A549 (cell line): ENCODE data around the gene TNRC6A.

Experiments
- CHD2 ChIP-seq: fragments of 150-350 bp; IDR thresholded peaks from 2 replicates; pipeline ENCODE4 v1.6.1; 2014; ENCODE audit warnings: low read length; ENCODE audit not compliant: partially characterized antibody
- CHD4 ChIP-seq: fragments of 200-600 bp; sonication (generic); IDR thresholded peaks from 2 replicates; pipeline ENCODE4 v1.6.1; 2016; ENCODE audit warnings: antibody characterized with exemption, mild to moderate bottlenecking, borderline replicate concordance
- CTCF ChIP-seq: fragments of >200 bp; sonication (Bioruptor Twin); formaldehyde crosslinking; IDR thresholded peaks from 3 replicates; pipeline ENCODE4 v1.5.1; 2016
- EP300 ChIP-seq, 2 experiments: fragments of >200 bp; sonication (Bioruptor Twin); formaldehyde crosslinking; IDR thresholded peaks; 2 replicates in 1 of 2; 3 replicates in 1 of 2; pipeline ENCODE4 v1.6.1; 2016 to 2017
- ESRRA ChIP-seq: fragments of 150-350 bp; IDR thresholded peaks from 2 replicates; pipeline ENCODE4 v1.6.1; 2014; ENCODE audit warnings: mild to moderate bottlenecking, low read length, borderline replicate concordance
- JUN ChIP-seq, 2 experiments: fragments of >200 bp; sonication (Bioruptor Twin); formaldehyde crosslinking; IDR thresholded peaks; 2 replicates in 1 of 2; 3 replicates in 1 of 2; pipeline ENCODE4 v1.6.1; 2016 to 2017
- JUNB ChIP-seq: fragments of >200 bp; sonication (Bioruptor Twin); formaldehyde crosslinking; IDR thresholded peaks from 2 replicates; pipeline ENCODE4 v1.6.1; 2016
- KDM1A ChIP-seq: fragments of 200-600 bp; sonication (generic); IDR thresholded peaks from 2 replicates; pipeline ENCODE4 v1.6.1; 2016; ENCODE audit warnings: low read depth, mild to moderate bottlenecking
- MAFK ChIP-seq: fragments of 450-650 bp; IDR thresholded peaks from 2 replicates; pipeline ENCODE4 v1.6.1; 2014; ENCODE audit not compliant: partially characterized antibody
- MYC ChIP-seq: IDR thresholded peaks from 2 replicates; pipeline ENCODE4 v1.6.1; 2012; ENCODE audit warnings: mild to moderate bottlenecking, inconsistent platforms, low read length, improper control_type of control experiment, borderline replicate concordance
- PBX3 ChIP-seq: IDR thresholded peaks from 2 replicates; pipeline ENCODE4 v1.6.1; 2012
- POLR2A ChIP-seq: IDR thresholded peaks from 2 replicates; pipeline ENCODE4 v1.6.1; 2012; ENCODE audit warnings: mild to moderate bottlenecking, low read length
- RAD21 ChIP-seq, 2 experiments: fragments of >200 bp in 1 of 2; sonication (Bioruptor Twin) in 1 of 2; formaldehyde crosslinking in 1 of 2; IDR thresholded peaks in 1 of 2; conservative IDR thresholded peaks in 1 of 2; 2 replicates in 1 of 2; 3 replicates in 1 of 2; pipeline ENCODE4 v1.6.1; 2012 to 2018; ENCODE audit warnings: inconsistent platforms in 1 of 2

GRCh38 chr16:24721830-24722238, 7.6 kb upstream of the TNRC6A start:
- TF ChIP-seq RAD21 (conservative IDR thresholded peaks at IDR 0.05 in 1 of 2, IDR thresholded peaks at IDR 0.05 in 1 of 2) = no peak
- TF ChIP-seq EP300 (IDR thresholded peaks at IDR 0.05) = no peak
- TF ChIP-seq MAFK = no peak
- TF ChIP-seq KDM1A = no peak
- TF ChIP-seq CTCF = no peak
- no peak for TF ChIP-seq JUNB
- TF ChIP-seq CHD2 = no peak
- no peak for TF ChIP-seq CHD4
- no peak for TF ChIP-seq POLR2A
- no peak for TF ChIP-seq PBX3
- no peak for TF ChIP-seq ESRRA
- no peak for TF ChIP-seq JUN (IDR thresholded peaks at IDR 0.05)
- TF ChIP-seq MYC = no peak
